MM.1S (cell line): Measurements from ENCODE around the gene PCDHGA7.
"Not testable (repeated sequence)": the region's sequence is repeated elsewhere in the genome, so short reads cannot be mapped to it uniquely, and the experiment has no call there.

Experiments used
- DNase-seq: peaks from one replicate; pipeline ENCODE4 v3.0.0-alpha.2; 2015
- H2AFZ ChIP-seq: fragments of 300-600 bp; sonication (generic); 2 replicates; pipeline ENCODE4 v1.6.0; 2016; ENCODE audit warnings: antibody characterized with exemption, low read length
- H3F3A ChIP-seq: fragments of 300-600 bp; sonication (generic); 2 replicates; pipeline ENCODE4 v1.6.1; 2016; ENCODE audit warnings: mild to moderate bottlenecking, antibody characterized with exemption, low read length, moderate library complexity, mixed read lengths; ENCODE audit not compliant: insufficient read depth
- H3K27ac ChIP-seq: fragments of 300-600 bp; sonication (generic); 2 replicates; pipeline ENCODE4 v1.5.1; 2016; ENCODE audit warnings: mild to moderate bottlenecking, low read length
- H3K27me3 ChIP-seq: fragments of 300-600 bp; sonication (generic); replicated peaks from 2 replicates; pipeline ENCODE4 v1.6.0; 2016; ENCODE audit warnings: low read length; ENCODE audit not compliant: insufficient read depth
- H3K36me3 ChIP-seq: fragments of 300-600 bp; sonication (generic); replicated peaks from 2 replicates; pipeline ENCODE4 v1.6.1; 2016; ENCODE audit warnings: mild to moderate bottlenecking, low read length, mixed read lengths; ENCODE audit not compliant: insufficient read depth
- H3K4me1 ChIP-seq: fragments of 300-600 bp; sonication (generic); 2 replicates; pipeline ENCODE4 v1.6.1; 2016; ENCODE audit warnings: low read length, mixed read lengths
- H3K4me2 ChIP-seq: fragments of 300-600 bp; sonication (generic); 2 replicates; pipeline ENCODE4 v1.6.0; 2016; ENCODE audit warnings: low read depth, low read length
- H3K4me3 ChIP-seq: fragments of 300-600 bp; sonication (generic); 2 replicates; pipeline ENCODE4 v1.5.1; 2016; ENCODE audit warnings: low read length, mixed read lengths
- H3K79me2 ChIP-seq: fragments of 300-600 bp; sonication (generic); 2 replicates; pipeline ENCODE4 v1.6.1; 2016; ENCODE audit warnings: mixed run types, low read length, mixed read lengths
- H3K9ac ChIP-seq: fragments of 300-600 bp; sonication (generic); 2 replicates; pipeline ENCODE4 v1.6.1; 2016; ENCODE audit warnings: low read length, mixed read lengths
- H3K9me2 ChIP-seq: fragments of 300-600 bp; sonication (generic); replicated peaks from 2 replicates; pipeline ENCODE4 v1.6.1; 2016; ENCODE audit warnings: mild to moderate bottlenecking, low read length, mixed read lengths; ENCODE audit not compliant: insufficient read depth
- H3K9me3 ChIP-seq: fragments of 300-600 bp; sonication (generic); replicated peaks from 2 replicates; pipeline ENCODE4 v1.6.1; 2016; ENCODE audit warnings: mild to moderate bottlenecking, low read length, mixed read lengths; ENCODE audit not compliant: insufficient read depth
- H4K20me1 ChIP-seq: fragments of 300-600 bp; sonication (generic); 2 replicates; pipeline ENCODE4 v1.6.1; 2016; ENCODE audit warnings: mild to moderate bottlenecking, low read length, moderate library complexity, mixed read lengths; ENCODE audit not compliant: insufficient read depth
- CTCF ChIP-seq: fragments of 300-600 bp; sonication (generic); IDR thresholded peaks from 2 replicates; pipeline ENCODE4 v1.5.1; 2016; ENCODE audit warnings: antibody characterized with exemption, low read length, mixed read lengths
- EZH2 ChIP-seq: fragments of 300-600 bp; sonication (generic); optimal IDR thresholded peaks from 2 replicates; pipeline ENCODE3; 2017; ENCODE audit warnings: low read depth, mild to moderate bottlenecking, antibody characterized with exemption, low read length, mixed read lengths
- EZH2phosphoT487 ChIP-seq: fragments of 300-600 bp; sonication (generic); IDR thresholded peaks from 2 replicates; pipeline ENCODE4 v1.6.1; 2018; ENCODE audit warnings: antibody characterized with exemption, low read length

Gene PCDHGA7

GRCh38 chr5:141431286-141431685, 48.7 kb downstream of the PCDHGA7 start:
- Histone ChIP-seq H3F3A (no peaks in the 10 kb centered on the region), H3K4me2 (peak overlapping the region; percentile 77), H3K27me3 (no peaks in the 10 kb centered on the region; the same call in 1 of the 2 replicates), H3K4me1 (no peaks in the 10 kb centered on the region), H3K79me2 (no peaks in the 10 kb centered on the region), H3K9me2 (no peaks in the 10 kb centered on the region), H3K4me3 (peak overlapping the region; percentile 46; the same call in 1 of the 2 replicates), H3K9ac (no peak overlapping the region), H3K36me3 (no peaks in the 10 kb centered on the region), H3K9me3 (no peaks in the 10 kb centered on the region), H4K20me1 (no peaks in the 10 kb centered on the region), H3K27ac (no peak overlapping the region), H2AFZ (no peak overlapping the region)
- no peak for TF ChIP-seq EZH2phosphoT487
- no peak for TF ChIP-seq CTCF
- TF ChIP-seq EZH2: no peak
- no peak for DNase-seq

DNA sequence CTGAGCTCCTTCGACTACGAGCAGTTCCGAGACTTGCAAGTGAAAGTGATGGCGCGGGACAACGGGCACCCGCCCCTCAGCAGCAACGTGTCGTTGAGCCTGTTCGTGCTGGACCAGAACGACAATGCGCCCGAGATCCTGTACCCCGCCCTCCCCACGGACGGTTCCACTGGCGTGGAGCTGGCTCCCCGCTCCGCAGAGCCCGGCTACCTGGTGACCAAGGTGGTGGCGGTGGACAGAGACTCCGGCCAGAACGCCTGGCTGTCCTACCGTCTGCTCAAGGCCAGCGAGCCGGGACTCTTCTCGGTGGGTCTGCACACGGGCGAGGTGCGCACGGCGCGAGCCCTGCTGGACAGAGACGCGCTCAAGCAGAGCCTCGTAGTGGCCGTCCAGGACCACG, 49.8 kb downstream of the PCDHGA7 start:
- H3K27ac ChIP-seq, H3K4me3 ChIP-seq, H3K9me2 ChIP-seq, H3F3A ChIP-seq, H3K9me3 ChIP-seq, H3K9ac ChIP-seq, H3K4me1 ChIP-seq, H4K20me1 ChIP-seq, H2AFZ ChIP-seq, H3K79me2 ChIP-seq, H3K4me2 ChIP-seq, DNase-seq, H3K36me3 ChIP-seq, H3K27me3 ChIP-seq: not testable (repeated sequence)

DNA sequence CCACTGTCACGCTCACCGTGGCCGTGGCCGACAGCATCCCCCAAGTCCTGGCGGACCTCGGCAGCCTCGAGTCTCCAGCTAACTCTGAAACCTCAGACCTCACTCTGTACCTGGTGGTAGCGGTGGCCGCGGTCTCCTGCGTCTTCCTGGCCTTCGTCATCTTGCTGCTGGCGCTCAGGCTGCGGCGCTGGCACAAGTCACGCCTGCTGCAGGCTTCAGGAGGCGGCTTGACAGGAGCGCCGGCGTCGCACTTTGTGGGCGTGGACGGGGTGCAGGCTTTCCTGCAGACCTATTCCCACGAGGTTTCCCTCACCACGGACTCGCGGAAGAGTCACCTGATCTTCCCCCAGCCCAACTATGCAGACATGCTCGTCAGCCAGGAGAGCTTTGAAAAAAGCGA, 50.2 kb downstream of the PCDHGA7 start:
- H3K27ac ChIP-seq, H3K27me3 ChIP-seq, H3K36me3 ChIP-seq, DNase-seq, H2AFZ ChIP-seq, H3K4me1 ChIP-seq, H3K4me3 ChIP-seq, H3K9ac ChIP-seq, H3K4me2 ChIP-seq, H3K79me2 ChIP-seq, H3K9me3 ChIP-seq, H3F3A ChIP-seq, H3K9me2 ChIP-seq, H4K20me1 ChIP-seq: not testable (repeated sequence)

DNA sequence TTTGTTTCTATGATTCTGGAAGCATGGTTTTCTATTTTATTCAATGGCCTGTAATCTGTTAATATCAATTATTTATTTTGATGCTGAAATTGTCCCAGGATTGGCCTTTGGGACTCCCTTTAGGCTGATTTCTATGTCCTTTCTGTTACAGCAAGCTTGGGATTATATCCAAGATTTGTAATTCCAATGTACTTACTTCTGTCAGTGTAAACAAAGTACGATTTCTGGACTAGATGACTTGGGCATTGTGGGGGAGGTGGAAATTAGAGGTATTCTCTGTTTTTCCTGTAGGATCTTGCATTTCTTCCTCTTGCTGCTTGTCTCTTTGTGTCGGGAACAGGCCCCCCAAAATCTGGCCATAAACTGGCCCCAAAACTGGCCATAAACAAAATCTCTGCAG, 51.5 kb downstream of the PCDHGA7 start:
- Histone ChIP-seq H3K9me3 (no peaks in the 10 kb centered on the region), H3K36me3 (no peaks in the 10 kb centered on the region)

More for the DNA sequence above, 51.5 kb downstream of the PCDHGA7 start:
- Histone ChIP-seq H3K27ac (no peak overlapping the region), H3K4me1 (no peaks in the 10 kb centered on the region), H3K27me3 (no peaks in the 10 kb centered on the region; the same call in 1 of the 2 replicates), H3K9me2 (no peaks in the 10 kb centered on the region), H3K4me2 (no peak overlapping the region), H4K20me1 (no peaks in the 10 kb centered on the region), H3K79me2 (no peaks in the 10 kb centered on the region), H3K4me3 (no peak overlapping the region), H2AFZ (no peak overlapping the region), H3F3A (no peaks in the 10 kb centered on the region), H3K9ac (no peak overlapping the region)
- TF ChIP-seq CTCF (no peak), EZH2phosphoT487 (no peak), EZH2 (no peak)
- DNase-seq: no peak
